GM12878 (cell line): ENCODE measurements around the gene OXA1L. TPM values are rescaled to one million over a fixed set of nuclear protein-coding genes. Genes with fewer than 3 reads are reported as not detected.
A peak's percentile ranks its signal among the peaks of the same experiment; 100 is the strongest.

Source experiments
- ATF7 ChIP-seq: fragments of 450-650 bp; IDR thresholded peaks from 2 replicates; pipeline ENCODE4 v1.6.1; 2016; ENCODE audit warnings: low read depth, mild to moderate bottlenecking
- CHD1 ChIP-seq: IDR thresholded peaks from 2 replicates; pipeline ENCODE4 v1.6.1; 2012; ENCODE audit warnings: low read depth, low read length, improper control_type of control experiment
- CHD2 ChIP-seq: IDR thresholded peaks from 2 replicates; pipeline ENCODE4 v1.6.1; 2011; ENCODE audit warnings: low read depth, low read length, improper control_type of control experiment, borderline replicate concordance
- FOXM1 ChIP-seq: IDR thresholded peaks from 2 replicates; pipeline ENCODE4 v1.6.1; 2012; ENCODE audit warnings: low read depth, mild to moderate bottlenecking, inconsistent platforms, low read length, moderate library complexity
- MLLT1 ChIP-seq: fragments of 450-650 bp; IDR thresholded peaks from 2 replicates; pipeline ENCODE4 v1.6.1; 2016; ENCODE audit warnings: mild to moderate bottlenecking
- NRF1 ChIP-seq: conservative IDR thresholded peaks from 2 replicates; pipeline ENCODE4 v1.6.1; 2011; ENCODE audit warnings: mild to moderate bottlenecking, low read depth, low read length, improper control_type of control experiment
- SIX5 ChIP-seq: IDR thresholded peaks from 2 replicates; pipeline ENCODE4 v1.6.1; 2011; ENCODE audit warnings: mild to moderate bottlenecking, low read depth, low read length, moderate library complexity; ENCODE audit not compliant: severe bottlenecking
- SPI1 ChIP-seq: IDR thresholded peaks from 2 replicates; pipeline ENCODE4 v1.6.1; 2011; ENCODE audit warnings: low read depth, mild to moderate bottlenecking, low read length, moderate library complexity, borderline replicate concordance; ENCODE audit not compliant: insufficient read depth
- YY1 ChIP-seq: IDR thresholded peaks from 2 replicates; pipeline ENCODE4 v1.6.1; 2011; ENCODE audit warnings: low read depth, mild to moderate bottlenecking, low read length
- polyA plus RNA-seq, 11 experiments: library from polyadenylated mRNA; depleted of rRNA in 4 of 11; unstranded in 6 of 11; stranded (reverse) in 5 of 11; fragments of >200 nt; fragmentation: Nextera tagmentation in 4 of 11; fragmentation: Illumina TruSeq in 1 of 11; extraction: Ambion mirVana in 4 of 11; extraction: Trizol in 1 of 11; gene quantifications; 1 replicate in 1 of 11; 2 replicates in 10 of 11; pipeline versions ENCODE4 v1.2.1 to v1.2.3, GENCODE V29; 2011 to 2016; ENCODE audit warnings: inconsistent platforms in 2 of 11, missing spikeins in 2 of 11, low read depth in 1 of 11
- total RNA-seq, 4 experiments: library from RNA; depleted of rRNA in 3 of 4; stranded (reverse); fragments of >200 nt in 3 of 4; fragmentation: Illumina TruSeq in 1 of 4; extraction: Trizol in 1 of 4; gene quantifications; 2 replicates each; pipeline versions ENCODE4 v1.2.1 to v1.2.3, GENCODE V29; 2013 to 2021
- TF ChIP-seq, protein P1 (sequence below): IDR thresholded peaks from 2 replicates; pipeline ENCODE4 v1.6.1; 2012; ENCODE audit warnings: low read depth, low read length, improper control_type of control experiment
- TF ChIP-seq, protein P2 (sequence below), 3 experiments: IDR thresholded peaks in 2 of 3; conservative IDR thresholded peaks in 1 of 3; 2 replicates each; pipeline ENCODE4 v1.5.1; 2011; ENCODE audit warnings: low read depth in 3 of 3, low read length in 3 of 3, mild to moderate bottlenecking in 3 of 3, control low read depth in 2 of 3, moderate library complexity in 2 of 3, inconsistent platforms in 1 of 3, mixed read lengths in 1 of 3; ENCODE audit not compliant: control insufficient read depth in 2 of 3, insufficient read depth in 1 of 3; ENCODE audit errors: extremely low read depth in 1 of 3

Gene OXA1L
- total and polyA plus RNA-seq, 10 of the 15 experiments (the other 5 are each of a cell fraction or from before 2014, with no cell fraction given), result 105 to 289 (median 146) TPM

DNA sequence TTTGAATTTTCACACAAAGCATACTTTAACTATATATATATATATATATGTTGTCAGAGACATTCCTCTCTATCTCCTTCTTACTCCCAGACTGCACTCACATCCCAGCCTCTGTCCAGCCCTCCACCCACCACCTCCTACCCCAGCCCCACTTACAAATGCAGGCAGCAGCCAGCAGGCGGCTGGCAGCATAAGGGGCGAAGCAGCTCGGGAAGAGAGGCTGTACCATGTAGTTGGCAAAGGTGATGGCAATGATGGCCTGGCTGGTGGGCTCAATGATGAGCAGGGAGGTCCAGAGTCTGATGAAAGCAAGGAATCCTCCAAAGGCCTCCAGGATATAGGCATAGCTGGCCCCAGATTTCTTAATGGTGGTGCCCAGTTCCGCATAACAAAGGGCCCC, 46.3 kb downstream of the OXA1L start (continued):
- peak; percentile 52; the same call in 1 of the 2 replicates for TF ChIP-seq MLLT1
- TF ChIP-seq SIX5, result no peak
- TF ChIP-seq ATF7, result no peak
- TF ChIP-seq SPI1, result no peak
- no peak for TF ChIP-seq NRF1
- TF ChIP-seq CHD1, result no peak
- no peak for TF ChIP-seq YY1
- TF ChIP-seq, protein P1, sequence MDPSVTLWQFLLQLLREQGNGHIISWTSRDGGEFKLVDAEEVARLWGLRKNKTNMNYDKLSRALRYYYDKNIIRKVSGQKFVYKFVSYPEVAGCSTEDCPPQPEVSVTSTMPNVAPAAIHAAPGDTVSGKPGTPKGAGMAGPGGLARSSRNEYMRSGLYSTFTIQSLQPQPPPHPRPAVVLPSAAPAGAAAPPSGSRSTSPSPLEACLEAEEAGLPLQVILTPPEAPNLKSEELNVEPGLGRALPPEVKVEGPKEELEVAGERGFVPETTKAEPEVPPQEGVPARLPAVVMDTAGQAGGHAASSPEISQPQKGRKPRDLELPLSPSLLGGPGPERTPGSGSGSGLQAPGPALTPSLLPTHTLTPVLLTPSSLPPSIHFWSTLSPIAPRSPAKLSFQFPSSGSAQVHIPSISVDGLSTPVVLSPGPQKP, result no peak
- no peak for TF ChIP-seq FOXM1
- TF ChIP-seq CHD2, result no peak
- TF ChIP-seq, protein P2, sequence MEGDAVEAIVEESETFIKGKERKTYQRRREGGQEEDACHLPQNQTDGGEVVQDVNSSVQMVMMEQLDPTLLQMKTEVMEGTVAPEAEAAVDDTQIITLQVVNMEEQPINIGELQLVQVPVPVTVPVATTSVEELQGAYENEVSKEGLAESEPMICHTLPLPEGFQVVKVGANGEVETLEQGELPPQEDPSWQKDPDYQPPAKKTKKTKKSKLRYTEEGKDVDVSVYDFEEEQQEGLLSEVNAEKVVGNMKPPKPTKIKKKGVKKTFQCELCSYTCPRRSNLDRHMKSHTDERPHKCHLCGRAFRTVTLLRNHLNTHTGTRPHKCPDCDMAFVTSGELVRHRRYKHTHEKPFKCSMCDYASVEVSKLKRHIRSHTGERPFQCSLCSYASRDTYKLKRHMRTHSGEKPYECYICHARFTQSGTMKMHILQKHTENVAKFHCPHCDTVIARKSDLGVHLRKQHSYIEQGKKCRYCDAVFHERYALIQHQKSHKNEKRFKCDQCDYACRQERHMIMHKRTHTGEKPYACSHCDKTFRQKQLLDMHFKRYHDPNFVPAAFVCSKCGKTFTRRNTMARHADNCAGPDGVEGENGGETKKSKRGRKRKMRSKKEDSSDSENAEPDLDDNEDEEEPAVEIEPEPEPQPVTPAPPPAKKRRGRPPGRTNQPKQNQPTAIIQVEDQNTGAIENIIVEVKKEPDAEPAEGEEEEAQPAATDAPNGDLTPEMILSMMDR (IDR thresholded peaks at IDR 0.05 in 2 of 3, conservative IDR thresholded peaks at IDR 0.05 in 1 of 3; ENCODE audit: control insufficient read depth in 2 of 3, extremely low read depth in 1 of 3, insufficient read depth in 1 of 3, low read depth in 3 of 3, low read length in 3 of 3), result peak in 2 of 3 experiments; percentile 15 to 45; a peak in 2 of 6 replicates
